ENCODE data around the gene SEH1L.
"Not testable (repeated sequence)": the region's sequence is repeated elsewhere in the genome, so short reads cannot be mapped to it uniquely, and the experiment has no call there.

DNA sequence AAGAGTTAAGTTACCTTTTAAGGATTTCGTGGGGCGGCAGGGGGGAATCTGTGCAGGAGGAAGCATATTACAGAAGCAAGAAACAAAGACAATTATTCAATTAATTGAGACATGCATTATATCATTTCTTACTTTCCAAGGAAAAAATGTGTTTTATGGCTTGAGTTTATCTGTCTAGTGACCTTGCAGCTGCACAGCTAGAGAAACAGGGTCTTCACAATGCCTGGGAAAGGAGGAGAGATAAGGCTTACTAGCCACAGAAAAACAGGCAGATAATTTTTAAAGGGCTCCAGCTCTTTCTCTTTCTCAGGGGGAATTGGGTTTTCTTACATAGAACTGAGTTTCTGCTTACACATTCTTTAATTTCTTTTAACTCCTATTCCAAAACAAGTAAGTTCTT, 49.5 kb downstream of the SEH1L start:
- TF ChIP-seq, protein P1, sequence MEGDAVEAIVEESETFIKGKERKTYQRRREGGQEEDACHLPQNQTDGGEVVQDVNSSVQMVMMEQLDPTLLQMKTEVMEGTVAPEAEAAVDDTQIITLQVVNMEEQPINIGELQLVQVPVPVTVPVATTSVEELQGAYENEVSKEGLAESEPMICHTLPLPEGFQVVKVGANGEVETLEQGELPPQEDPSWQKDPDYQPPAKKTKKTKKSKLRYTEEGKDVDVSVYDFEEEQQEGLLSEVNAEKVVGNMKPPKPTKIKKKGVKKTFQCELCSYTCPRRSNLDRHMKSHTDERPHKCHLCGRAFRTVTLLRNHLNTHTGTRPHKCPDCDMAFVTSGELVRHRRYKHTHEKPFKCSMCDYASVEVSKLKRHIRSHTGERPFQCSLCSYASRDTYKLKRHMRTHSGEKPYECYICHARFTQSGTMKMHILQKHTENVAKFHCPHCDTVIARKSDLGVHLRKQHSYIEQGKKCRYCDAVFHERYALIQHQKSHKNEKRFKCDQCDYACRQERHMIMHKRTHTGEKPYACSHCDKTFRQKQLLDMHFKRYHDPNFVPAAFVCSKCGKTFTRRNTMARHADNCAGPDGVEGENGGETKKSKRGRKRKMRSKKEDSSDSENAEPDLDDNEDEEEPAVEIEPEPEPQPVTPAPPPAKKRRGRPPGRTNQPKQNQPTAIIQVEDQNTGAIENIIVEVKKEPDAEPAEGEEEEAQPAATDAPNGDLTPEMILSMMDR (IDR thresholded peaks at IDR 0.05; ENCODE audit: low read depth, low read length), result not testable (repeated sequence)
- TF ChIP-seq EZH2phosphoT487 (IDR thresholded peaks at IDR 0.05; ENCODE audit: low read depth), result not testable (repeated sequence)

Measured in OCI-LY3 (cell line).